ENCODE data around the gene EIF5A2.

EIF5A2 gene

GRCh38 chr3:170867143-170867937 is 41.1 kb downstream of the EIF5A2 start:
- Histone ChIP-seq H3K4me1 (ENCODE audit: control insufficient read depth, low read depth, low read length) (peaks cover 5% of the 10 kb centered on the region), H3K4me3 (ENCODE audit: low read length) (peak overlapping the region; percentile 98), H3K27ac (ENCODE audit: low read length) (no peak overlapping the region), H3K27me3 (ENCODE audit: control insufficient read depth, insufficient read depth, low read length) (no peaks in the 10 kb centered on the region), H3K9me3 (ENCODE audit: control insufficient read depth, low read depth, low read length) (no peaks in the 10 kb centered on the region), H3K9ac (ENCODE audit: low read length) (peak overlapping the region; percentile 99), H3K36me3 (ENCODE audit: control insufficient read depth, low read depth, low read length) (peaks cover 27% of the 10 kb centered on the region)

GRCh38 chr3:170866499-170866898 is 41.9 kb downstream of the EIF5A2 start:
- Histone ChIP-seq H3K4me3 (ENCODE audit: low read length) (no peak overlapping the region), H3K36me3 (ENCODE audit: control insufficient read depth, low read depth, low read length) (peaks cover 27% of the 10 kb centered on the region), H3K9me3 (ENCODE audit: control insufficient read depth, low read depth, low read length) (no peaks in the 10 kb centered on the region), H3K27ac (ENCODE audit: low read length) (no peak overlapping the region), H3K9ac (ENCODE audit: low read length) (no peak overlapping the region), H3K27me3 (ENCODE audit: control insufficient read depth, insufficient read depth, low read length) (no peaks in the 10 kb centered on the region), H3K4me1 (ENCODE audit: control insufficient read depth, low read depth, low read length) (peaks cover 5% of the 10 kb centered on the region)

DNA sequence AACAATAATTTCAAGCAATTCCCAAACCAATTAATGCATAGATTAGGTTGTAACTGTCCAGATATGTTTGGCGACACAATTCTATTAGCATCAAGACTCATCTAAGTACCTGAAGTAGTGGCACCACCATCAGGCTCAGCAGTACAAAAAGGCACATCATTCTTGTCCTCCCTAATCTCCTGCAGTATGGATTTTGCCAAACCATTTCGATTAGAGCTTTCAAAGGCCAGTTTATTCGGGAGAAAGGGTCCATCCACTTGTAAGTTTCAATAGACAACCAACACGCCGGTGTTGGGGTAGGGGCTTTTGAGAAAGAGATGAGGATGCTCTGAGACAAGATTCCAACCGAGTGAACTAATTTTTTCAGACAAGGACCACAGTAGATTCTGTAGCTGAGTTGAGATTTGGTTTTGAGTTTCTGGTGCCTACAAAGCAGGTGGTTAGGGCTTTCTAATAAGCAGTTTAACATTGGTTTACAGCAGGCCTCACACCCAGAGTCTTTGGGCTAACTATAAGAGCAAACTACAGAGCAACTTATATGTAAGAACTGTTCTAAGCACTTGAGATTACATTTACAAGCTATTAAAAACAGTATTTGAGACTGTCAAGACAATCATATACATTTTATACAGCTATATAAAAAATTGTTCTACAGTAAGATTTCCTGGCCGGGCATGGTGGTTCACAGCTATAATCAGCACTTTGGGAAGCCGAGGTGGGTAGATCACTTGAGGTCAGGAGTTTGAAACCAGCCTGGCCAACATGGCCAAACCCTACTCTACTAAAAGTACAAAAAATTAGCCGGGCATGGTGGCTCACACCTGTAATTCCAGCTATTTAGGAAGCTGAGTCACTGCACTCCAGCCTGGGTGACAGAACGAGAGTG is 43.0 kb downstream of the EIF5A2 start:
- H3K9me3 ChIP-seq (ENCODE audit: control insufficient read depth, low read depth, low read length) = no peaks in the 10 kb centered on the region
- no peak overlapping the region for H3K27ac ChIP-seq (ENCODE audit: low read length)
- peaks cover 5% of the 10 kb centered on the region for H3K4me1 ChIP-seq (ENCODE audit: control insufficient read depth, low read depth, low read length)
- no peak overlapping the region for H3K4me3 ChIP-seq (ENCODE audit: low read length)
- peaks cover 27% of the 10 kb centered on the region for H3K36me3 ChIP-seq (ENCODE audit: control insufficient read depth, low read depth, low read length)
- no peak overlapping the region for H3K9ac ChIP-seq (ENCODE audit: low read length)
- no peaks in the 10 kb centered on the region for H3K27me3 ChIP-seq (ENCODE audit: control insufficient read depth, insufficient read depth, low read length)

DNA sequence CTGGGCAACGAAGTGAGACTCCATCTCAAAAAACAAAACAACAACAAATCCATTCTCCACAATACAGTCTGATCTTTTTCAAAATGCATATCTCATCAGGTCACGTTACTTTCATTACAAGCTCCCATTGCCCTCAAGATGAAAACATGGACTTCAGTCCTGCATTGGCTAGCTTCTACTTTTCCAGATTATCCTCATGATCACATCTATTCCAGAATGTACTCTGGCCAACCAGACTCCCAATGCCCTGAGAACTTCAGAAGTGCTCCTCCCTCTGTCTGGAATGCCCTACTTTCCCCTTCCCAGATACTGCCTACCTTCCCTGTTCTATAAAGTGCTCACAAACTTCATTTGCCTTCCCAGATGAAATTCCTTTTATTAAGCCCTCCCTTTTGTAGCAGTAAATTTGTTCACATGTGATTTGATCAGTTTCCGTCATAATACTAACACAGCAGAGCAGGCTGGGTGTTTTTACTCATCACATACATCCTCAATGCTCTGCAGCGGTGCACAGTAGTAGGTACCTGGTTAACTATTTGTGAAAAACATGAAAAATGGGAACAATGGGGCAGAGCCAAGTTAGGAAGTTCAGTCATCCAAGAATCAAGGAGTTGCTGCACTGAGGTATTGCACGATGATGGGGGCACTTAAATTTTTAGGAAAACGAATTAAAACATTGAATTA is 43.8 kb downstream of the EIF5A2 start:
- Histone ChIP-seq H3K27me3 (ENCODE audit: control insufficient read depth, insufficient read depth, low read length) (no peaks in the 10 kb centered on the region), H3K4me3 (ENCODE audit: low read length) (no peak overlapping the region), H3K4me1 (ENCODE audit: control insufficient read depth, low read depth, low read length) (peaks cover 5% of the 10 kb centered on the region), H3K36me3 (ENCODE audit: control insufficient read depth, low read depth, low read length) (peaks cover 27% of the 10 kb centered on the region), H3K27ac (ENCODE audit: low read length) (no peak overlapping the region), H3K9me3 (ENCODE audit: control insufficient read depth, low read depth, low read length) (no peaks in the 10 kb centered on the region), H3K9ac (ENCODE audit: low read length) (no peak overlapping the region)

GRCh38 chr3:170863816-170864215 is 44.6 kb downstream of the EIF5A2 start:
- H3K36me3 ChIP-seq (ENCODE audit: control insufficient read depth, low read depth, low read length) = peaks cover 27% of the 10 kb centered on the region
- H3K9me3 ChIP-seq (ENCODE audit: control insufficient read depth, low read depth, low read length) = no peaks in the 10 kb centered on the region
- H3K27ac ChIP-seq (ENCODE audit: low read length) = no peak overlapping the region
- H3K4me1 ChIP-seq (ENCODE audit: control insufficient read depth, low read depth, low read length) = peaks cover 2% of the 10 kb centered on the region
- no peak overlapping the region for H3K9ac ChIP-seq (ENCODE audit: low read length)
- no peaks in the 10 kb centered on the region for H3K27me3 ChIP-seq (ENCODE audit: control insufficient read depth, insufficient read depth, low read length)
- H3K4me3 ChIP-seq (ENCODE audit: low read length) = no peak overlapping the region

DNA sequence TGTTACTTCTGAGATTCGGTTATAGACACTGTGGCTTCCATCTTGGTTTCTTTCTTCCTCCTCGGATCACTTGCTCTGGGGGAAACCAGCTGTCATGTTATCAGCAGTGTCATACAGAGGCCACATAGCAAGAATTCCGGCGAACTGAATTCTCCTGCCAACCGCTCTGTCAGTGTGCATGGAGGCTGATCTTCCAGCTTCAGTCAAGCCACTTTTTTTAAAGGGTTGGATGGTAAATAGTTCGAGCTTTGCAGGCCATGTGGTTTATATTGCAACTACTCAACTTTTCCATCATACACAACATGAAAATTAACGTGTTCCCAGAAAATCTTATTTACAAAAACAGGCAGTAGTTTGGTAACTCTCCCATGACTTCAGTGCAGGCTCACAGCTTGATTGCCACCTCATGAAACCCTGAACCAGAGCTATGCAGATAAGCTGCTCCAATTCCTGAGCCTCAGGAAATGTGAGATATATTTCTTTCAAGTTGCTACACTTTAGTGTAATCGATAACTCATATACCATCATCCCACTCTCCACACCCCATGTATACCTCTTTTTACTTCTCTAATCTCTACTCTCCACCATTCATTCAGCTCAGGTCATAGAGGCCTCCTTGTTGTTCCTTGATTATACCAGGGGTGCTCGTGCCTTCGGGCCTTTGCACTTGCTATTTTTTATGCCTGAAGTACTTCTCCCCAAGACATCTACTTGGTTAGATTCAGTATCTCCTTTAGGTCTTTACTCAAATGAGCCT is 45.6 kb downstream of the EIF5A2 start:
- no peak overlapping the region for H3K4me3 ChIP-seq (ENCODE audit: low read length)
- H3K27me3 ChIP-seq (ENCODE audit: control insufficient read depth, insufficient read depth, low read length) = no peaks in the 10 kb centered on the region
- H3K4me1 ChIP-seq (ENCODE audit: control insufficient read depth, low read depth, low read length) = no peaks in the 10 kb centered on the region
- no peak overlapping the region for H3K9ac ChIP-seq (ENCODE audit: low read length)
- peaks cover 21% of the 10 kb centered on the region for H3K36me3 ChIP-seq (ENCODE audit: control insufficient read depth, low read depth, low read length)
- H3K27ac ChIP-seq (ENCODE audit: low read length) = no peak overlapping the region
- H3K9me3 ChIP-seq (ENCODE audit: control insufficient read depth, low read depth, low read length) = no peaks in the 10 kb centered on the region

DNA sequence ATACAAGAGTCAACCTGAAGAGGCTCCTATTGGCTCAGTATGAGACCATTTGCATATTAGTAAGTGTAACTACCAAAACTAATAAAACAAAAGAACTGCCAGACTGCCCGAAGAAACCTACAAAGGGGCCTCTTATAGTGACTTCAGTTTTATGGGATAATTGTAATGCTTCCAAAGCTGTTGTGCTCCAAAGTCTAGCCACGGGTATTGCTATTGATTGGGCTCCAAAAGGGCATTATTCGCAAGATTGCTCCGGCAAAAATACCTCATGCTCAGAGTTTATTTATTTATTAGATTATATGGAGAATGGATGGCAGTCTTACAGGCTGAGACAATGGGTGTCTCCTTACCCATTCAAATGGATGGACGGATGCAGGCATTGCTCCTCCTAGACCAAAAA is 49.8 kb downstream of the EIF5A2 start:
- no peaks in the 10 kb centered on the region for H3K36me3 ChIP-seq (ENCODE audit: control insufficient read depth, low read depth, low read length)
- H3K27me3 ChIP-seq (ENCODE audit: control insufficient read depth, insufficient read depth, low read length) = no peaks in the 10 kb centered on the region
- H3K9me3 ChIP-seq (ENCODE audit: control insufficient read depth, low read depth, low read length) = no peaks in the 10 kb centered on the region
- H3K4me3 ChIP-seq (ENCODE audit: low read length) = no peak overlapping the region
- H3K9ac ChIP-seq (ENCODE audit: low read length) = no peak overlapping the region
- no peaks in the 10 kb centered on the region for H3K4me1 ChIP-seq (ENCODE audit: control insufficient read depth, low read depth, low read length)
- no peak overlapping the region for H3K27ac ChIP-seq (ENCODE audit: low read length)

- Histone ChIP-seq H3K27ac (ENCODE audit: low read length) (no peak overlapping the region), H3K4me3 (ENCODE audit: low read length) (no peak overlapping the region), H3K9me3 (ENCODE audit: control insufficient read depth, low read depth, low read length) (no peaks in the 10 kb centered on the region)
These were observed 56.1 kb downstream of the EIF5A2 start for GRCh38 chr3:170852324-170852723.

DNA sequence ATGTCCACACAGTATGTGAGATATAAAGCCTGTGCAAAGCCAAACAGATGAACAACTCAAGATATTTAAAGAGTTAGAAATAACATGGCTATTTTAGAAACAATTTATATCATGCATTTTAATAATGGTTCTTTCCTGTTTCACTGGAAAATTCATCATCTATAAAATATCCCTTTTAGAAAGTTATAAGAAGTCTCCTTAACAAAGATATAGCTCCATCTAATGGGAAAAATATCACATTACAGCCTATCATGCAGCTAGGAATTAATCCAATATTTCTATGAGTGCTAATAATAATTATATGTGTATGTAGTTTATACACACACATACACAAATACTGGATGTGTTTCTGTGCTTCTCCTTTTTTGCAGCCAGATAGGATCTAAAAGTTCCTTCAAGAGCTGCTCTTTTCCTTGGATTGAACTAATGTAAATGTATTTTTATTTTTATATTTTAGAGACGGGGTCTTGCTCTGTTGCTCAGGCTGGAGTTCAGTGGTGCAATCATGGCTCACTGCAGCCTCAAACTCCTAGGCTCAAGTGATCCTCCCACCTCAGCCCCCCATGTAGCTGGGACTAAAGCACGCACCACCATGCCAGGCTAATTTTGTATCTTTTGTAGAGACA is 60.0 kb downstream of the EIF5A2 start:
- Histone ChIP-seq H3K27me3 (ENCODE audit: control insufficient read depth, insufficient read depth, low read length) (no peaks in the 10 kb centered on the region), H3K36me3 (ENCODE audit: control insufficient read depth, low read depth, low read length) (no peaks in the 10 kb centered on the region), H3K9ac (ENCODE audit: low read length) (no peak overlapping the region), H3K4me1 (ENCODE audit: control insufficient read depth, low read depth, low read length) (no peaks in the 10 kb centered on the region), H3K9me3 (ENCODE audit: control insufficient read depth, low read depth, low read length) (no peaks in the 10 kb centered on the region), H3K27ac (ENCODE audit: low read length) (no peak overlapping the region), H3K4me3 (ENCODE audit: low read length) (no peak overlapping the region)

More at GRCh38 chr3:170852324-170852723, 56.1 kb downstream of the EIF5A2 start:
- no peaks in the 10 kb centered on the region for H3K27me3 ChIP-seq (ENCODE audit: control insufficient read depth, insufficient read depth, low read length)
- no peak overlapping the region for H3K9ac ChIP-seq (ENCODE audit: low read length)
- H3K4me1 ChIP-seq (ENCODE audit: control insufficient read depth, low read depth, low read length) = no peaks in the 10 kb centered on the region
- H3K36me3 ChIP-seq (ENCODE audit: control insufficient read depth, low read depth, low read length) = no peaks in the 10 kb centered on the region

DNA sequence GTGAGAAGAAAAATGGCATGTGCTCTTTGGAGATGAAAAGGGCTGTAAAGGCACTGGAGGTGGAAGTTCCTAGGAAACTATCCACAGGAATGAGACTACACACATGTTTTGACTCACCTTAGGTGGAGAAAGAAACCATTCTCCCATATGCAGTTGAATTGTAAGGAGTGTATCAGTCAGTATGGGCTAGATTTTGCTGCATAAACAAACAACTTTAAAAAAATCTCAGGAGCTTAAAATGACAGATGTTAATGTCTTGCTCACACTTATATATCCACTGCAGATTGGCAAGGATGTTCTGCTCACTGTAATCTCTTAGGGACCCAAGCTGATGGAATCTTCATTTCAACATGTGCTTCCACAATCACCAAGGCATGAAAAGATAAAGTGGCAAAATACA is 64.1 kb downstream of the EIF5A2 start:
- H3K27ac ChIP-seq (ENCODE audit: low read length) = no peak overlapping the region
- H3K36me3 ChIP-seq (ENCODE audit: control insufficient read depth, low read depth, low read length) = no peaks in the 10 kb centered on the region
- H3K9ac ChIP-seq (ENCODE audit: low read length) = no peak overlapping the region
- H3K4me1 ChIP-seq (ENCODE audit: control insufficient read depth, low read depth, low read length) = peaks cover 2% of the 10 kb centered on the region
- no peaks in the 10 kb centered on the region for H3K9me3 ChIP-seq (ENCODE audit: control insufficient read depth, low read depth, low read length)
- H3K4me3 ChIP-seq (ENCODE audit: low read length) = no peak overlapping the region
- no peaks in the 10 kb centered on the region for H3K27me3 ChIP-seq (ENCODE audit: control insufficient read depth, insufficient read depth, low read length)
